BE2C (cell line): ENCODE measurements around the gene P2RX1.
A peak's percentile ranks its signal among the peaks of the same experiment; 100 is the strongest.

Experiments
- DNase-seq: peaks from one replicate; pipeline ENCODE4 v3.0.0-alpha.2; 2020
- H3K27me3 ChIP-seq: fragments of 250-450 bp; sonication (Bioruptor Pico); 2 replicates; pipeline ENCODE4 v1.5.1; 2020; ENCODE audit warnings: mild to moderate bottlenecking
- H3K36me3 ChIP-seq: fragments of 250-450 bp; sonication (Bioruptor Pico); 2 replicates; pipeline ENCODE4 v1.5.1; 2020; ENCODE audit warnings: mild to moderate bottlenecking
- H3K4me1 ChIP-seq: fragments of 250-450 bp; sonication (Bioruptor Pico); 2 replicates; pipeline ENCODE4 v1.5.1; 2020
- H3K4me3 ChIP-seq: 2 replicates; pipeline ENCODE4 v1.5.1; 2011; ENCODE audit warnings: low read depth, low read length
- H3K9me3 ChIP-seq: fragments of 250-450 bp; sonication (Bioruptor Pico); 2 replicates; pipeline ENCODE4 v1.5.1; 2020
- CTCF ChIP-seq: IDR thresholded peaks from 2 replicates; pipeline ENCODE4 v1.5.1; 2012; ENCODE audit warnings: mild to moderate bottlenecking, low read depth, low read length

The P2RX1 gene

DNA sequence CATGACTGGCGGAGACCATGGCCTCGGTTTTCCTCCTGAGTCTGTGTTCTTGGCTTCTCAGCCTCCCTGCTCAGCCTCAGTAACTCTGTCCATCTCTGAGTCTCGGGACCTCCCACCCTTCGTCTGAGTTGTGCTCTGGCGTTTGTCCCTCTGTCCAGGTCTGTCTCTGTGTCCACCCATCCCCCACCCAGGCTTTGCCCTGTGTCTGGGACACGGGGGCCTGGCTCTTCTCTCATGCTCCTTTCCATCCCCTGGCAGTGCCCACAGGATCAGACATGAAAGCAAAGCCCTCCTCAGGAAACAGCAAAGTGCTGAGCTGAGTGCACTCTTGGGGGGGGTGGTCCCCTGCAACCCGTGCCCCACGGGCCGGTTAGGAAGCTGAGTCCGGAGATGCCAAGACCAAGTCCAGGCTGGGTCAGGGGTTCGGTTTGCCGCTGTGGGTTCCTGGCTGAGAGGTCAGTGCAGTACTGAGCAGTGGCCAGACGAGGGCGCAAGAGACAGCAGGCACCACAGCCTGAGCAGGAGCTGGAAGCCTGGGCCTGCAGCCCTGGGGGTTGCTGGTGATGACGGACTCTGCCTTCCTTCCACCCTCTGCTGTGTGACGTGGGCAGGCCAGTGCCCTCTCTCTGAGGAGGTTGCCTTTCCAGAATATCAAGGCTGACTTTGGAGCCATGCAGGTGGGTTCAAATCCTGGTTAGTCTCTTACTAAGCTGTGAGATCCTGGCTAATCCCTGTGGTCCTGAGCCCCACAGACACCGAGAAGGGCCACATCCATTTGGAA, 2.5 kb downstream of the P2RX1 start:
- peak; percentile 84 for TF ChIP-seq CTCF
- H3K4me3 ChIP-seq = no peak overlapping the region
- H3K36me3 ChIP-seq = no peaks in the 10 kb centered on the region
- DNase-seq = peak; percentile 76
- H3K27me3 ChIP-seq = no peaks in the 10 kb centered on the region
- no peaks in the 10 kb centered on the region for H3K9me3 ChIP-seq
- peaks cover 2% of the 10 kb centered on the region; the same call in 1 of the 2 replicates for H3K4me1 ChIP-seq

DNA sequence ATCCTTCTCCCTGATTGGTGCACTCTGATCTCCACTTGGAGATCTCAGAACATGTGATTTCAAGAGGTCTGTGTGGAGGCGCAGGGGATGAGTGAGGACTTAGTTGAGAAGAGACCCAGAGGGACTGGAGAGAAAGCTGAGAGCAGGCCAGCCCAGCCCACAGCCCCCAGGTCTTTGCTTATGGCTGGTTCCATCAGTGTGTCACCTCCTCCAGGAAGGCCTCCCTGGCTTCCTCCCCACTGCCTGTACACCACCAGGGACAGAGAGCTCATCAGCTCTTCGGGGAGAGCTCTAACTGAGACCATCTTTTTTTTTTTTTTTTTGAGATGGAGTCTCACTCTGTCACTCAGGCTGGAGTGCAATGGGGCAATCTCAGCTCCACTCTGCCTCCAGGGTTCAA, 3.4 kb downstream of the P2RX1 start:
- H3K4me3 ChIP-seq = no peak overlapping the region
- no peaks in the 10 kb centered on the region for H3K9me3 ChIP-seq
- H3K27me3 ChIP-seq = no peaks in the 10 kb centered on the region
- peaks cover 2% of the 10 kb centered on the region; the same call in 1 of the 2 replicates for H3K4me1 ChIP-seq
- no peak for TF ChIP-seq CTCF
- no peak for DNase-seq
- H3K36me3 ChIP-seq = no peaks in the 10 kb centered on the region

DNA sequence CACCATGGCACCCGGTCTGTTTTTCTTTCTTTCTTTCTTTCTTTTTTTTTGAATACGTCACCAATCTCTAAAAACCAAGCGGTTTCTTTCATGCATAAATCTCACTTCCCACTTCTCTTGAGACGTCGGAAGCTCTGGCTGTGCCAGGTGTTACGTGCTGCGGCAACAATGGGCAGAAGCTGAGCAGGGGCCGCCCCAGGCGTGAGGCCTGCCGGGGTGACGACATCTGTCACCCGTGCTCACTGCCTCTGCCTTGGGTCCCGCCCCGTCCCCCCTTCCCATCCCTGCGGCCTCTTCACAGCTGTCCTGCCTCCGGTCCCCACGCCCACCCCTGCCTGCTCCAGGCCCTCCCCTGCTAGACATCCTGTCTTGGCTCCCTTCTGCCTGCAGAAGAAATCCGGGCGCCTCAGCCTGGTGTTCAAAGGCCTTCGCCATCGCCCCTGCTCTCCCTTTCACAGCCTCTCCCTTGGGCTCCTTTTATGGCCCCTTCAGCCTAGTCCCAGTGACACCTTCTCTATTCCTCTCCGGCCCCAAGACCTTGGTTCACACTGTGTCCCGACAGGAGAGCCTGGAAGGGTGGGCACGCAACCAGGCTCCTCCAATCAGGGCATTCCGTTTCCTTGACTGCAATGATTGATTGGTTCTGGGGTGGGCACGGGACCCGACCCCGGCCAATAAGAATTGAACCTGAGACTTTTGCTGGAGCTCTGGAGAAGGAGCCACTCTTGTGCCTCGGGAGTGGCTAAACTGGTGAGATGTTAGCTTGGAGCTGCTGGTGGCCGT, 4.8 kb downstream of the P2RX1 start:
- DNase-seq = no peak
- no peaks in the 10 kb centered on the region for H3K36me3 ChIP-seq
- H3K4me1 ChIP-seq = peaks cover 2% of the 10 kb centered on the region; the same call in 1 of the 2 replicates
- H3K4me3 ChIP-seq = no peak overlapping the region
- H3K27me3 ChIP-seq = no peaks in the 10 kb centered on the region
- H3K9me3 ChIP-seq = no peaks in the 10 kb centered on the region
- no peak for TF ChIP-seq CTCF

DNA sequence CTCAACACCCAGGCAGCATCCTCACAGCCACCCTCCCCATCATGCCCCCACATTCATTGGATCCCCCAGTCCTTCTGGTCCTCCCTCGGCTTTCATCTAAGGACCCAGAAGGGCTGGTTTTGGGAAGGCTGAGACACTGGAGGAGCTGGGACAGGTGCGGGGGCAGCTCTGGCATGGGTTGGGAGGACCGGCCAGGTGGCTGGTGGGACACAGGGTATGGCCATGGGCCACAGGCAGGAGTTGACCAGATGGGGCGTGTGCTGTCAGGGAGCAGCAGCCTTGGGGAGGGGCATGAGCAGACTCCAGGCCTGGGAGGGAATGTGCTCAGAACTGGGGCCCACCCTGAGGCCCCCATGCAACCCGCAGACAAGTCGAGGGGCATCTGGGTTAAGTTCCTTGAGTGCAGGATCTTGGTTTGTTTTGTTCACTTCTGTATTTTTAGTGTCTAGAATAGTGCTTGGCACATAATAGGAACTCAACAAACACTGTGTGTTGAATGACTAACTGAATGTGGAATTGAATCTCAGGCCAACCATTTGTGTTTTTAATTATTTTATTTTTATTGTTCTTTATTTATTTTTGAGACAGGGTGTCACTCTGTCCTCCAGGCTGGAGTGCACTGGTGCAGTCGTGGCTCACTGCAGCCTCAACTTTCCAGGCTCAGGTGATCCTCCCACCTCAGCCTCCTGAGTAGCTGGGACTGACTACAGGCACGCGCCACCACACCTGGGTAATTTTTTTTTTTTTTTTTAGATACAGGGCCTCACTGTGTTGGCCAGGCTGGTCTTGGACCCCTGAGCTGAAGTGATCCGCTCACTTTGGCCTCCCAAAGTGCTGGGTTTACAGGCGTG, 5.6 kb downstream of the P2RX1 start:
- Histone ChIP-seq H3K4me1 (peaks cover 2% of the 10 kb centered on the region; the same call in 1 of the 2 replicates), H3K9me3 (no peaks in the 10 kb centered on the region), H3K36me3 (no peaks in the 10 kb centered on the region), H3K27me3 (no peaks in the 10 kb centered on the region), H3K4me3 (no peak overlapping the region)
- DNase-seq = no peak
- no peak for TF ChIP-seq CTCF

GRCh38 chr17:3909257-3909656, 7.0 kb downstream of the P2RX1 start:
- peaks cover 2% of the 10 kb centered on the region; the same call in 1 of the 2 replicates for H3K4me1 ChIP-seq
- H3K4me3 ChIP-seq = no peak overlapping the region
- no peaks in the 10 kb centered on the region for H3K9me3 ChIP-seq
- no peak for TF ChIP-seq CTCF
- no peak for DNase-seq
- H3K27me3 ChIP-seq = no peaks in the 10 kb centered on the region
- no peaks in the 10 kb centered on the region for H3K36me3 ChIP-seq
